HepG2 (cell line): Measurements from ENCODE around the gene CD19. TPM values are rescaled to one million over a fixed set of nuclear protein-coding genes. Genes with fewer than 3 reads are reported as not detected.

ENCODE experiments used
- ATAC-seq: fragments of 200-7000 bp; cut with Tn5 transposase; 3 replicates; pipeline ENCODE4 v1.9.1; 2020; ENCODE audit warnings: mild to moderate bottlenecking, moderate library complexity
- BruUV-seq: library from RNA; stranded (reverse); fragments of 400-500 nt; replicated peaks from 2 replicates; lab custom pipeline; 2021; lab: Mats Ljungman, UMichigan
- CTCF ChIA-PET: fragments of 300-600 bp; formaldehyde crosslinking; extraction: SDS; loops from one replicate; lab custom pipeline; 2021; ENCODE audit warnings: low total read pairs, inconsistent platforms, low intra/inter-chr PET ratio; lab: Yijun Ruan, JAX
- POLR2A ChIA-PET: fragments of 350-600 bp; sonication (Branson Sonifier 250); formaldehyde crosslinking; loops from one replicate; lab custom pipeline; 2020; ENCODE audit warnings: antibody characterized with exemption, inconsistent platforms; lab: Yijun Ruan, JAX
- DNase-seq: peaks from one replicate; pipeline ENCODE4 v3.0.0-alpha.2; 2015; ENCODE audit warnings: low spot score
- FAIRE-seq: peaks from 3 replicates; lab custom pipeline; 2011; peaks lifted over from hg19 to GRCh38; lab: Jason Lieb, UNC
- H2AFZ ChIP-seq: one replicate; pipeline ENCODE4 v1.6.1; 2011; ENCODE audit warnings: low read length, inconsistent platforms
- H3K27ac ChIP-seq: fragments of 300-600 bp; 3 replicates; pipeline ENCODE4 v1.8.0; 2011; ENCODE audit warnings: mixed run types, mild to moderate bottlenecking, mixed read lengths, low read length, inconsistent platforms; ENCODE audit not compliant: insufficient read depth; ENCODE audit errors: extremely low read length
- H3K27me3 ChIP-seq, 2 experiments: fragments of 200-600 bp in 1 of 2; 2 replicates in 1 of 2; 3 replicates in 1 of 2; pipeline versions ENCODE4 v1.6.0 to v1.8.0; 2011; ENCODE audit warnings: low read length in 2 of 2, mild to moderate bottlenecking in 2 of 2, moderate library complexity in 2 of 2, inconsistent platforms in 1 of 2; ENCODE audit not compliant: insufficient read depth in 2 of 2, control insufficient read depth in 1 of 2
- H3K36me3 ChIP-seq, 2 experiments: fragments of 200-600 bp in 1 of 2; replicated peaks in 1 of 2; 2 replicates in 1 of 2; 3 replicates in 1 of 2; pipeline versions ENCODE4 v1.5.1 to v1.8.0; 2011; ENCODE audit warnings: low read length in 2 of 2, inconsistent platforms in 1 of 2; ENCODE audit not compliant: insufficient read depth in 2 of 2, control insufficient read depth in 1 of 2
- H3K4me1 ChIP-seq: 2 replicates; pipeline ENCODE4 v1.5.1; 2012; ENCODE audit warnings: low read length, inconsistent platforms; ENCODE audit not compliant: insufficient read depth
- H3K4me2 ChIP-seq: 2 replicates; pipeline ENCODE4 v1.6.0; 2011; ENCODE audit warnings: low read depth, low read length, inconsistent platforms
- H3K4me3 ChIP-seq, 3 experiments: fragments of 200-600 bp in 1 of 3; sonication (generic), shearing (Covaris generic) in 1 of 3; replicated peaks in 1 of 3; 2 replicates each; pipeline ENCODE4 v1.5.1; 2011 to 2016; ENCODE audit warnings: low read length in 3 of 3, inconsistent platforms in 2 of 3, low read depth in 2 of 3, mild to moderate bottlenecking in 2 of 3, control low read depth in 1 of 3, mixed read lengths in 1 of 3; ENCODE audit not compliant: insufficient read depth in 1 of 3
- H3K79me2 ChIP-seq: one replicate; pipeline ENCODE4 v1.6.1; 2011; ENCODE audit warnings: low read length, inconsistent platforms; ENCODE audit not compliant: insufficient read depth
- H3K9ac ChIP-seq: 2 replicates; pipeline ENCODE4 v1.6.0; 2011; ENCODE audit warnings: mild to moderate bottlenecking, low read depth, low read length, inconsistent platforms; ENCODE audit not compliant: insufficient read depth
- H3K9me3 ChIP-seq: 2 replicates; pipeline ENCODE4 v1.5.1; 2012; ENCODE audit warnings: mild to moderate bottlenecking, low read length
- H4K20me1 ChIP-seq: 2 replicates; pipeline ENCODE4 v1.6.0; 2011; ENCODE audit warnings: inconsistent platforms, mild to moderate bottlenecking, low read length, moderate library complexity; ENCODE audit not compliant: insufficient read depth
- AGO2 ChIP-seq: fragments of 200-400 bp; formaldehyde crosslinking; optimal IDR thresholded peaks from 2 replicates; pipeline ENCODE3; 2017; ENCODE audit warnings: mild to moderate bottlenecking, low read depth, low read length, moderate library complexity
- ATF2 ChIP-seq: sonication (generic); formaldehyde crosslinking; IDR thresholded peaks from 2 replicates; pipeline ENCODE4 v1.4.0; 2020; ENCODE audit warnings: missing genetic modification reagents
- GMEB1 ChIP-seq: sonication (generic); formaldehyde crosslinking; IDR thresholded peaks from 2 replicates; pipeline ENCODE4 v1.5.1; 2020; ENCODE audit warnings: missing genetic modification reagents, mild to moderate bottlenecking, borderline replicate concordance
- HDAC2 ChIP-seq: sonication (generic); formaldehyde crosslinking; IDR thresholded peaks from 2 replicates; pipeline ENCODE4 v1.4.0; 2020; ENCODE audit warnings: missing genetic modification reagents
- RCOR2 ChIP-seq: IDR thresholded peaks from 2 replicates; pipeline ENCODE4 v1.6.1; 2016; ENCODE audit warnings: missing biosample characterization, missing genetic modification reagents
- SKI ChIP-seq: fragments of 450-650 bp; IDR thresholded peaks from one replicate; pipeline ENCODE4 v1.6.1; 2018; ENCODE audit warnings: mild to moderate bottlenecking; ENCODE audit not compliant: partially characterized antibody
- SNAPC2 ChIP-seq: sonication (generic); formaldehyde crosslinking; IDR thresholded peaks from 2 replicates; pipeline ENCODE4 v1.8.1; 2022; ENCODE audit warnings: mild to moderate bottlenecking, missing genetic modification reagents
- TRIM24 ChIP-seq: sonication (generic); formaldehyde crosslinking; IDR thresholded peaks from 2 replicates; pipeline ENCODE4 v1.8.0; 2022; ENCODE audit warnings: mild to moderate bottlenecking, missing genetic modification reagents
- ZBTB43 ChIP-seq: sonication (generic); formaldehyde crosslinking; conservative IDR thresholded peaks from 2 replicates; pipeline ENCODE4 v1.4.0; 2020; ENCODE audit warnings: missing genetic modification reagents
- ZFP41 ChIP-seq: sonication (generic); formaldehyde crosslinking; IDR thresholded peaks from 2 replicates; pipeline ENCODE4 v1.4.0; 2020; ENCODE audit warnings: mild to moderate bottlenecking, missing genetic modification reagents, borderline replicate concordance
- ZNF232 ChIP-seq: sonication (generic); formaldehyde crosslinking; IDR thresholded peaks from 2 replicates; pipeline ENCODE4 v1.4.0; 2020; ENCODE audit warnings: missing genetic modification reagents, borderline replicate concordance
- ZNF296 ChIP-seq: sonication (generic); formaldehyde crosslinking; conservative IDR thresholded peaks from 2 replicates; pipeline ENCODE4 v1.5.0; 2020; ENCODE audit warnings: mild to moderate bottlenecking, missing genetic modification reagents
- ZNF30 ChIP-seq: sonication (generic); formaldehyde crosslinking; IDR thresholded peaks from 2 replicates; pipeline ENCODE4 v1.5.0; 2020; ENCODE audit warnings: mild to moderate bottlenecking, missing genetic modification reagents
- WGBS: methylation state at CpG from one replicate; pipeline ENCODE4 v1.1.6; 2017; ENCODE audit warnings: low lambda C conversion rate; 5-methylcytosine and 5-hydroxymethylcytosine counted together
- in situ Hi-C: cut with HindIII; loops from 2 replicates; pipeline ENCODE4 v1.10.0; 2017; ENCODE audit warnings: low pct_unique_long_range_greater_than_20kb; ENCODE audit not compliant: extremely low pct_ligation_motif_present
- intact Hi-C: fragments of 100-400 bp; cut with micrococcal nuclease; formaldehyde crosslinking; loops from one replicate; pipeline ENCODE4 v1.10.0; 2022; ENCODE audit not compliant: unreplicated experiment
- polyA plus RNA-seq, 8 experiments: library from polyadenylated mRNA; depleted of rRNA in 3 of 8; stranded (reverse) in 7 of 8; unstranded in 1 of 8; fragments of >200 nt; fragmentation: Illumina TruSeq in 4 of 8; extraction: Trizol in 4 of 8; gene quantifications; 2 replicates each; pipeline versions ENCODE4 v1.2.1 to v1.2.3, GENCODE V29; 2011 to 2016; ENCODE audit warnings: low read depth in 4 of 8, missing spikeins in 1 of 8, mixed read lengths in 1 of 8; ENCODE audit not compliant: insufficient read depth in 1 of 8
- total RNA-seq, 5 experiments: library from RNA; depleted of rRNA; stranded (reverse); fragments of >200 nt; fragmentation: Illumina TruSeq; extraction: Trizol; gene quantifications; 2 replicates each; pipeline ENCODE4 v1.2.3, GENCODE V29; 2016; ENCODE audit warnings: low read depth in 1 of 5

Gene CD19
- total and polyA plus RNA-seq, 2 of the 13 experiments (the other 11 are each of a cell fraction or from before 2014, with no cell fraction given): 0.55 to 1.1 TPM

GRCh38 chr16:28987170-28987853 lies 55.5 kb downstream of the CD19 start:
- ATAC-seq (no peak), DNase-seq (no peak), FAIRE-seq (no peak)
- Histone ChIP-seq H3K79me2 (no peaks in the 10 kb centered on the region), H3K27me3 (no peaks in the 10 kb centered on the region), H4K20me1 (no peaks in the 10 kb centered on the region), H3K36me3 (peaks cover 10 to 28% of the 10 kb centered on the region in 2 experiments; a peak in 4 of 5 replicates), H3K4me2 (no peak overlapping the region), H3K9me3 (no peaks in the 10 kb centered on the region), H3K27ac (no peak overlapping the region), H2AFZ (no peak overlapping the region), H3K4me1 (peaks cover 8% of the 10 kb centered on the region), H3K4me3 (no peak overlapping the region), H3K9ac (no peak overlapping the region)
- ChIA-PET CTCF (no interaction called here), POLR2A (no interaction called here)
- BruUV-seq: no TSS peak
- 95% methylated on average over 4 of the region's 4 CpGs for WGBS
- intact Hi-C loops: no loop called here
- TF ChIP-seq SNAPC2 (CRISPR knock-in tag): no peak
- TF ChIP-seq ATF2 (CRISPR knock-in tag): no peak
- no peak for TF ChIP-seq ZNF296 (CRISPR knock-in tag)
- no peak for TF ChIP-seq ZBTB43
- TF ChIP-seq ZNF232: no peak
- no peak for TF ChIP-seq ZFP41 (CRISPR knock-in tag)
- no peak for TF ChIP-seq HDAC2
- no peak for TF ChIP-seq AGO2
- TF ChIP-seq ZNF30 (CRISPR knock-in tag): no peak
- no peak for TF ChIP-seq RCOR2 (CRISPR knock-in tag)
- TF ChIP-seq TRIM24 (CRISPR knock-in tag): no peak
- no peak for TF ChIP-seq GMEB1
- TF ChIP-seq SKI: no peak
- in situ Hi-C loops: no loop called here
